GM13977 (cell line): ENCODE data around the gene DDX4.
"Not testable (repeated sequence)": the region's sequence is repeated elsewhere in the genome, so short reads cannot be mapped to it uniquely, and the experiment has no call there.

ENCODE experiments used
- DNase-seq: peaks from one replicate; pipeline ENCODE4 v3.0.0; 2012; ENCODE audit warnings: low spot score
- in situ Hi-C: fragments of 300-500 bp; cut with MboI; formaldehyde crosslinking; loops from one replicate; pipeline ENCODE4 v1.12.0; 2022; ENCODE audit warnings: low sequenced_read_pairs, low pct_unique_long_range_greater_than_20kb, mixed read lengths, inconsistent platforms; ENCODE audit not compliant: unreplicated experiment
- TF ChIP-seq, protein P1 (sequence below): IDR thresholded peaks from 2 replicates; pipeline ENCODE4 v1.5.1; 2012; ENCODE audit warnings: mild to moderate bottlenecking, control low read depth; ENCODE audit not compliant: insufficient read depth; ENCODE audit errors: extremely low read depth, missing control alignments

Gene DDX4

DNA sequence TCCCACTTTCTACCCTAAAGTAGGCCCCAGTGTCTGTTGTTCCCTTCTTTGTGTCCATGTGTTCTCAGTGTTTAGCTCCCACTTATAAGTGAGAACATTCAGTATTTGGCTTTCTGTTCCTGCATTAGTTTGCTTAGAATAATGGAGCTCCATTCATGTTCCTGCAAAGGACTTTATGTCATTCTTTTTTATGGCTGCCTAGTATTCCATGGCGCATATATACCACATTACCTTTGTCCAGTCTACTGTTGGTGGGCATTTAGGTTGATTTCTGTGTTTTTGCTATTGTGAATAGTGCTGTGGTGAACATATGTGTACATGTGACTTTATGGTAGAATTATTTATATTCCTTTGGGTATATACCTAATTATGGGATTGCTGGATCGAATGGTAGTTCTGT is 30.4 kb downstream of the DDX4 start:
- in situ Hi-C loops = no loop called here
- TF ChIP-seq, protein P1, sequence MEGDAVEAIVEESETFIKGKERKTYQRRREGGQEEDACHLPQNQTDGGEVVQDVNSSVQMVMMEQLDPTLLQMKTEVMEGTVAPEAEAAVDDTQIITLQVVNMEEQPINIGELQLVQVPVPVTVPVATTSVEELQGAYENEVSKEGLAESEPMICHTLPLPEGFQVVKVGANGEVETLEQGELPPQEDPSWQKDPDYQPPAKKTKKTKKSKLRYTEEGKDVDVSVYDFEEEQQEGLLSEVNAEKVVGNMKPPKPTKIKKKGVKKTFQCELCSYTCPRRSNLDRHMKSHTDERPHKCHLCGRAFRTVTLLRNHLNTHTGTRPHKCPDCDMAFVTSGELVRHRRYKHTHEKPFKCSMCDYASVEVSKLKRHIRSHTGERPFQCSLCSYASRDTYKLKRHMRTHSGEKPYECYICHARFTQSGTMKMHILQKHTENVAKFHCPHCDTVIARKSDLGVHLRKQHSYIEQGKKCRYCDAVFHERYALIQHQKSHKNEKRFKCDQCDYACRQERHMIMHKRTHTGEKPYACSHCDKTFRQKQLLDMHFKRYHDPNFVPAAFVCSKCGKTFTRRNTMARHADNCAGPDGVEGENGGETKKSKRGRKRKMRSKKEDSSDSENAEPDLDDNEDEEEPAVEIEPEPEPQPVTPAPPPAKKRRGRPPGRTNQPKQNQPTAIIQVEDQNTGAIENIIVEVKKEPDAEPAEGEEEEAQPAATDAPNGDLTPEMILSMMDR = no peak
- DNase-seq = no peak

DNA sequence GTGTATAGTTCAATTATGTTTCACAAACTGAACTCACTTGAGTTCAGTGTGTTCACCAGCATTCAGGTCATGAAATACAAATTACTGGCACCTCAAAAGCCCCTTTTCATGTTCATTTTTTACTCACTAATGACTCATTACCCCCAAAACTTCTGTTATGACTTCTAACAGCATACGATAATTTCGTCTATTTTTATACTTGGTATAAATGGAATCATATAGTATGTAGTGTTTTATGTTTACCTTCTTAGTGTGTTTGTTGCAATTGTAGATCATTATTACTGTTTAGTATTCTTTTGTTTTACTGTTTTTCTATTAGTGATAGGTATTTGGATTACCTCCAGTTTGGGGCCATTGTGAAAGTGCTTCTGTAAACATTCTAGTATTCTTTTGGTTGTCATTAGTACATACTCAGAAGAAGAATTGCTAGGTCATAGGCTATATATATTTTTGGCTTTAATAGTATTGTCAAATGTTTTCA is 33.4 kb downstream of the DDX4 start:
- TF ChIP-seq, protein P1 = no peak
- DNase-seq = peak; percentile 23
- in situ Hi-C loops = no loop called here

DNA sequence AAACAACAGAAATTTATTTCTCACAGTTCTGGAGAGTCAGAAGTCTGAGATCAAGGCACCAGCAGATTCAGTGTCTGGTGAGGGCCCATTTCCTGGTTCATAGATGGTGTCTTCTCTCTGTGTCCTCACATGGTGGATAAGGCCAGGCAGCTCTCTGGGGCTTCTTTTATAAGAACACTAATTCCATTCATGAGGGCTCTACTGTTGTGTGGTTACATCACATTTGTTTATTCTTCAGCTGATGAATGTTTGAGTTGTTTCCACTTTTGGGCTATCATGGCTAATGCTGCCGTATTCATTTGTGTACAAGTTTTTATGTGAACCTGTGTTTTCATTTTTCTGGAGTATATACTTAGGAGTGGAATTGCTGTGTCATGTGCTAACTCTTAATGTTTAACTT is 35.2 kb downstream of the DDX4 start:
- TF ChIP-seq, protein P1 = no peak
- no peak for DNase-seq
- in situ Hi-C loops = no loop called here

DNA sequence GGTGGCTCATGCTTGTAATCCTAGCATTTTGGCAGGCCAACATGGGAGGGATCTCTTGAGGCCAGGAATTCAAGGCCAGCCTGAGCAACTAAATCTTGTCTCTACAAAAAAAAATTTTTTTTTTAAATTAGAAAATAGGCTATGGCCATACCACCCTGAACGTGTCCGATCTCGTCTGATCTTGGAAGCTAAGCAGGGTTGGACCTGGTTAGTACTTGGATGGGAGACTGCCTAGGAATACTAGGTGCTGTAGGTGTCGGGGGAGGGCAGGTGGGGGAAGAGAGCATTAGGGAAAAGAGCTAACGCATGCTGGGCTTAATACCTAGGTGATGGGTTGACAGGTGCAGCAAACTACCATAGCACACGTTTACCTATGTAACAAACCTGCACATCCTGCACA is 39.5 kb downstream of the DDX4 start:
- in situ Hi-C loops = no loop called here
- TF ChIP-seq, protein P1 = no peak
- DNase-seq = no peak

GRCh38 chr5:55800924-55801323 is 63.1 kb downstream of the DDX4 start:
- TF ChIP-seq, protein P1 = no peak
- no peak for DNase-seq
- in situ Hi-C loops = no loop called here

DNA sequence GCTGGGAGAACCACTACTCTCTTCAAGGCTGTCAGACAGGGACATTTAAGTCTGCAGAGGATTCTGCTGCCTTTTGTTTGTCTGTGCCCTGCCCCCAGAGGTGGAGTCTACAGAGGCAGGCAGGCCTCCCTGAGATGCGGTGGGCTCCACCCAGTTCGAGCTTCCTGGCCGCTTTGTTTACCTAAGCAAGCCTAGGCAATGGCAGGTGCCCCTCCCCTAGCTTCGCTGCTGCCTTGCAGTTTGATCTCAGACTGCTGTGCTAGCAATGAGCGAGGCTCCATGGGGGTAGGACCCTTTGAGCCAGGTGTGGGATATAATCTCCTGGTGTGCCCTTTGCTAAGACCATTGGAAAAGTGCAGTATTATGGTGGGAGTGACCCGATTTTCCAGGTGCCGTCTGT is 71.0 kb downstream of the DDX4 start:
- DNase-seq, in situ Hi-C loops: not testable (repeated sequence)

DNA sequence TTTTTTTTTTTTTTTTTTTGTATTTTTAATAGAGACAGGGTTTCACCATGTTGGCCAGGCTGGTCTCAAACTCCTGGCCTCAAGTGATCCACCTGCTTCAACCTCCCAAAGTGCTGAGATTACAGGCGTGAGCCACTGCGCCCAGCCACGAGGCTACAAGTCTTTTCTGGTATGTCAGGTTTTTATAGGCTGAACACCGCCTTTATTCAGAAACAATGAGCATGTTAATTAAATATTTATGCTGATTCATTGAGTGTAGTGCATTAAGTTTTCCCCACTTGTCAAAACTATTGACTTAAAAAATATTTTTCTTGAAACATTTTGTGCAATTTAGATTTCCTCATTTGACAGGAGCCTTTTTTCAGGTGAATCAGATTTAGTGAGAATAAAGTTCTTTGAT is 78.1 kb downstream of the DDX4 start:
- DNase-seq, in situ Hi-C loops: not testable (repeated sequence)

DNA sequence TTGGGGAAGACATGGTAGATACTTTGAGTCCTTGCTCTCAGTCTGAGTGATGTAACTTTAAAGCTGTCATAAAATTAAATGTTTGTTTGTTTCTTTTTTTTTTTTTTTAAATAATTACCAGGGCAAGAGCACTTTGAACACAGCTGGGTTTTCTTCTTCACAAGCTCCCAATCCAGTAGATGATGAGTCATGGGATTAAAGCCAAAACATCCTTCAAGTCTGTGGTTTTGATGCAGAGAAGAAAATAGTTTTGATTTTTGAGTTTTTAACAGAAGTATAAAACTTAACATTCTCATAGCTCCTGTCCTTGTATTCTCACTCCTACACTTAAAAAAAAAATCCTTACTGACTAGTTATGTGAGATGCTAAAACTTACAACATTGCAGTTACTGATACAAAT is 78.5 kb downstream of the DDX4 start:
- TF ChIP-seq, protein P1 = no peak
- in situ Hi-C loops = no loop called here
- DNase-seq = no peak
